ENCODE results near the gene RNU6-1. TPM values are rescaled to one million over a fixed set of nuclear protein-coding genes. Genes with fewer than 3 reads are reported as not detected.

The RNU6-1 gene
- total RNA-seq, 1 experiment from 2014 or later, result not detected

DNA sequence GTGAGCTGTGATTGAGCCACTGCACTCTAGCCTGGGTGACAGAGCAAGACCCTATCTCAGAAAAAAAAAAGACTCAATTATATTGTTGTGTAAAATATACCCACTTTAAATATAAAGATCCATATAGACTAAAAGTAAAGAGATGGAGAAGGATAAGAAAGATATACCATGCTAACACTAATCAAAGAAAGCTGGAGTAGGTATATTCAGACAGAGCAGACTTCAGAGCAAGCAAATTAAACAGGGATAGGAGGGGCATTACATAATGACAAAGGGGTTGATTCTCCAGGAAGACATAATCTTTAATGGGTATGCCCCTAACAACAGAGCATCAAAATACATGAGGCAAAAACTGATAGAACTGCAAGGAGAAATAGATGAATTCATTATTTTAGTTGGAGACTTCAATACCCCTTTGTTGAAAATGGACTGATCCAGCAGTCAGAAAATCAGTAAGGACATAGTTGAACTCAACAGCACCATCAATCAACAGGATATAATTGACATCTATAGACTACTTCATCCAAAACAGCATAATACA, 31.1 kb upstream of the RNU6-1 start:
- ChIA-PET POLR2A (ENCODE audit: low non-redundant PET) (no interaction called here), CTCF (no interaction called here)
- intact Hi-C loops (cut with micrococcal nuclease; ENCODE audit: unreplicated experiment), result no loop called here
- TF ChIP-seq, protein P1, sequence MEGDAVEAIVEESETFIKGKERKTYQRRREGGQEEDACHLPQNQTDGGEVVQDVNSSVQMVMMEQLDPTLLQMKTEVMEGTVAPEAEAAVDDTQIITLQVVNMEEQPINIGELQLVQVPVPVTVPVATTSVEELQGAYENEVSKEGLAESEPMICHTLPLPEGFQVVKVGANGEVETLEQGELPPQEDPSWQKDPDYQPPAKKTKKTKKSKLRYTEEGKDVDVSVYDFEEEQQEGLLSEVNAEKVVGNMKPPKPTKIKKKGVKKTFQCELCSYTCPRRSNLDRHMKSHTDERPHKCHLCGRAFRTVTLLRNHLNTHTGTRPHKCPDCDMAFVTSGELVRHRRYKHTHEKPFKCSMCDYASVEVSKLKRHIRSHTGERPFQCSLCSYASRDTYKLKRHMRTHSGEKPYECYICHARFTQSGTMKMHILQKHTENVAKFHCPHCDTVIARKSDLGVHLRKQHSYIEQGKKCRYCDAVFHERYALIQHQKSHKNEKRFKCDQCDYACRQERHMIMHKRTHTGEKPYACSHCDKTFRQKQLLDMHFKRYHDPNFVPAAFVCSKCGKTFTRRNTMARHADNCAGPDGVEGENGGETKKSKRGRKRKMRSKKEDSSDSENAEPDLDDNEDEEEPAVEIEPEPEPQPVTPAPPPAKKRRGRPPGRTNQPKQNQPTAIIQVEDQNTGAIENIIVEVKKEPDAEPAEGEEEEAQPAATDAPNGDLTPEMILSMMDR (conservative IDR thresholded peaks at IDR 0.05; ENCODE audit: low read depth, low read length), result no peak
- TF ChIP-seq EZH2 (IDR thresholded peaks at IDR 0.05; ENCODE audit: borderline replicate concordance, low read depth, low read length, poor library complexity, severe bottlenecking), result no peak
- H3K4me3 ChIP-seq (ENCODE audit: low read depth, low read length, poor library complexity, severe bottlenecking), result no peak overlapping the region
- no peak for DNase-seq (ENCODE audit: low spot score)
- H3K27me3 ChIP-seq (replicated peaks; ENCODE audit: insufficient read depth, low read depth, low read length, poor library complexity), result no peaks in the 10 kb centered on the region
- H3K9me3 ChIP-seq (ENCODE audit: low read depth, low read length, poor library complexity, severe bottlenecking), result no peaks in the 10 kb centered on the region
- no peak overlapping the region for H3K27ac ChIP-seq (ENCODE audit: low read depth, low read length, poor library complexity, severe bottlenecking)
- H3K36me3 ChIP-seq (ENCODE audit: insufficient read depth, low read length, poor library complexity, severe bottlenecking), result no peaks in the 10 kb centered on the region
- no peaks in the 10 kb centered on the region for H3K4me1 ChIP-seq (ENCODE audit: insufficient read depth, low read length, poor library complexity, severe bottlenecking)
- BruUV-seq (replicated peaks), result no TSS peak

DNA sequence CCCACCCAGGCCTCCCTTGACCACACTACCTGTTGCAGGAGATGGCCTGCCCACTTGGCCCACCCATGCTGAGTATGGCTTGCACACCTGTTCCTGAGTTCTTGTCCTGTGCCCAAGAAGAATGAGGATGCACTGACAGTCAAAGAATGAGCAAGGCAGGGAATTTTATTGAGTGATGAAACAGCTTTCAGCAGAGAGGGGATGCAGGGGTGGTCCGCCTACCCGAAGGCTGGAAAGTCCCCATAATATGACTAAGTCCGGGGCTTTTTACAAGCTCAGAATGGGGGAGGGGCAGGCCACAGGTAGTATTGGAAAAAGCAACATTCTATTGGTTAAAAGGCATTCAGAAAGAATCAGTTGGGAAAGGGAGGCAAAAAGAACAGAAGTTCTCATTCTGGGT, 29.9 kb upstream of the RNU6-1 start:
- ChIA-PET POLR2A (ENCODE audit: low non-redundant PET) (no interaction called here), CTCF (no interaction called here)
- no peak for TF ChIP-seq EZH2 (IDR thresholded peaks at IDR 0.05; ENCODE audit: borderline replicate concordance, low read depth, low read length, poor library complexity, severe bottlenecking)
- TF ChIP-seq, protein P1 (conservative IDR thresholded peaks at IDR 0.05; ENCODE audit: low read depth, low read length), result no peak
- Histone ChIP-seq H3K4me3 (ENCODE audit: low read depth, low read length, poor library complexity, severe bottlenecking) (no peak overlapping the region), H3K36me3 (ENCODE audit: insufficient read depth, low read length, poor library complexity, severe bottlenecking) (no peaks in the 10 kb centered on the region), H3K27ac (ENCODE audit: low read depth, low read length, poor library complexity, severe bottlenecking) (no peak overlapping the region), H3K4me1 (ENCODE audit: insufficient read depth, low read length, poor library complexity, severe bottlenecking) (no peaks in the 10 kb centered on the region), H3K27me3 (replicated peaks; ENCODE audit: insufficient read depth, low read depth, low read length, poor library complexity) (no peaks in the 10 kb centered on the region), H3K9me3 (ENCODE audit: low read depth, low read length, poor library complexity, severe bottlenecking) (no peaks in the 10 kb centered on the region)
- DNase-seq (ENCODE audit: low spot score), result no peak
- no TSS peak for BruUV-seq (replicated peaks)
- intact Hi-C loops (cut with micrococcal nuclease; ENCODE audit: unreplicated experiment), result no loop called here

DNA sequence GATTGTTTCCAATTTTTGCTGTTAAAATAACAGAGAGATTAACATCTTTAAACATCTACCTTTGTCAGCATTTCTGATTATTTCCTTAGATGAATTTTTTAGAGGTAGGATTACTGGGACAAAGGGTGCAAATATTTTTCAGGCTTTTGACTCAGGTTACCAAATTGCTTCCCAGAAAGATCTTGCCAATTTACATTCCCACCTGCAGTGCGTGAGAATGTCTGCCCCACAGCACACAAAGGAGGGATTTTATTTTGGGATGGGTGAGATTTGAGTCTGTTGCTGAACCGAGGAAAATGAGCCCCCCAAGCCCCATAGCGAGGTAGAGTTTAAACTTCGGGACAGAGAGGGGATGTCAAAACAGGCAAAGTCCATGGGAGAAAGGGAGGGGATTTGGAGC, 25.9 kb upstream of the RNU6-1 start:
- no peaks in the 10 kb centered on the region for H3K4me1 ChIP-seq (ENCODE audit: insufficient read depth, low read length, poor library complexity, severe bottlenecking)
- POLR2A ChIA-PET (ENCODE audit: low non-redundant PET), result no interaction called here
- H3K36me3 ChIP-seq (ENCODE audit: insufficient read depth, low read length, poor library complexity, severe bottlenecking), result no peaks in the 10 kb centered on the region
- no peaks in the 10 kb centered on the region for H3K27me3 ChIP-seq (replicated peaks; ENCODE audit: insufficient read depth, low read depth, low read length, poor library complexity)
- no peak for DNase-seq (ENCODE audit: low spot score)
- H3K27ac ChIP-seq (ENCODE audit: low read depth, low read length, poor library complexity, severe bottlenecking), result no peak overlapping the region
- TF ChIP-seq, protein P1 (conservative IDR thresholded peaks at IDR 0.05; ENCODE audit: low read depth, low read length), result no peak
- TF ChIP-seq EZH2 (IDR thresholded peaks at IDR 0.05; ENCODE audit: borderline replicate concordance, low read depth, low read length, poor library complexity, severe bottlenecking), result no peak
- CTCF ChIA-PET, result no interaction called here
- intact Hi-C loops (cut with micrococcal nuclease; ENCODE audit: unreplicated experiment), result no loop called here
- no peaks in the 10 kb centered on the region for H3K9me3 ChIP-seq (ENCODE audit: low read depth, low read length, poor library complexity, severe bottlenecking)
- BruUV-seq (replicated peaks), result no TSS peak
- no peak overlapping the region for H3K4me3 ChIP-seq (ENCODE audit: low read depth, low read length, poor library complexity, severe bottlenecking)

All from A673 (cell line).